KMS-11 (cell line): ENCODE data around the gene DDAH1.

Experiments used
- H2AFZ ChIP-seq: fragments of 200-600 bp; sonication (generic); 2 replicates; pipeline ENCODE4 v1.6.1; 2016; ENCODE audit warnings: antibody characterized with exemption, mixed run types, low read depth
- H3K27ac ChIP-seq: fragments of 200-600 bp; sonication (generic); 2 replicates; pipeline ENCODE4 v1.6.1; 2016; ENCODE audit warnings: mild to moderate bottlenecking, mixed run types
- H3K27me3 ChIP-seq: fragments of 200-600 bp; sonication (generic); 2 replicates; pipeline ENCODE4 v1.6.1; 2017; ENCODE audit warnings: mild to moderate bottlenecking, low read depth, mixed run types, moderate library complexity; ENCODE audit not compliant: insufficient read depth
- H3K36me3 ChIP-seq: fragments of 200-600 bp; sonication (generic); 2 replicates; pipeline ENCODE4 v1.6.1; 2017; ENCODE audit warnings: mild to moderate bottlenecking, mixed run types; ENCODE audit not compliant: insufficient read depth
- H3K4me1 ChIP-seq: fragments of 200-600 bp; sonication (generic); 2 replicates; pipeline ENCODE4 v1.6.1; 2016; ENCODE audit warnings: mild to moderate bottlenecking, low read depth, mixed run types; ENCODE audit not compliant: poor library complexity, severe bottlenecking
- H3K4me2 ChIP-seq: fragments of 200-600 bp; sonication (generic); 2 replicates; pipeline ENCODE4 v1.7.0; 2016; ENCODE audit warnings: mild to moderate bottlenecking, mixed run types
- H3K4me3 ChIP-seq: fragments of 200-600 bp; sonication (generic); IDR thresholded peaks from 2 replicates; pipeline ENCODE4 v1.6.1; 2017; ENCODE audit warnings: low read depth, low read length, mixed read lengths; ENCODE audit not compliant: insufficient read depth
- H3K79me2 ChIP-seq: fragments of 200-600 bp; sonication (generic); 2 replicates; pipeline ENCODE4 v1.6.1; 2016; ENCODE audit warnings: low read depth, mixed run types; ENCODE audit not compliant: insufficient read depth
- H3K9ac ChIP-seq: fragments of 200-600 bp; sonication (generic); 2 replicates; pipeline ENCODE4 v1.6.1; 2016; ENCODE audit warnings: mild to moderate bottlenecking, mixed run types
- H4K20me1 ChIP-seq: fragments of 200-600 bp; sonication (generic); 2 replicates; pipeline ENCODE4 v1.6.1; 2016; ENCODE audit warnings: mild to moderate bottlenecking, mixed run types; ENCODE audit not compliant: insufficient read depth
- TF ChIP-seq, protein P1 (sequence below): fragments of 200-600 bp; sonication (generic); conservative IDR thresholded peaks from 2 replicates; pipeline ENCODE4 v1.6.1; 2017; ENCODE audit warnings: low read depth, mild to moderate bottlenecking, antibody characterized with exemption, low read length, moderate library complexity, mixed read lengths

The DDAH1 gene

DNA sequence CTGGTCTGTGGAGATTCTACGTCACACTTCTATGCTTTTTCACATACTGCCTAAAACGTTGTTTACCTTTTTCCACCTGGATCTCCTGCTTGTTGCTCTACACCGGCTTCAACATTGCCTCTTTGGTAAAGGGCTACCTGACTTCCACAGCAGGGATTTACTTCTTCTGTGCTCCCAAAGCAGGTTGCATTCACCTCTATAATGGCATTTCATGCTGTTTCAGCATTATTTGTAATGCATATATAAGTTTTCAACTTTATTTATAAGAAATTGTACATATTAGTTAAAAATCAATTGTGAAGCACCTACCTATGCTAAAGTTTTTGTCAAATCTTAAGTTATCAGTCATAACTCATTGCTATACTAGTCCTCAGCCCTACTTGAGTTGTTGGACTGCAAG lies 55.4 kb downstream of the DDAH1 start:
- no peaks in the 10 kb centered on the region for H4K20me1 ChIP-seq
- H3K27me3 ChIP-seq, result no peaks in the 10 kb centered on the region
- TF ChIP-seq, protein P1, sequence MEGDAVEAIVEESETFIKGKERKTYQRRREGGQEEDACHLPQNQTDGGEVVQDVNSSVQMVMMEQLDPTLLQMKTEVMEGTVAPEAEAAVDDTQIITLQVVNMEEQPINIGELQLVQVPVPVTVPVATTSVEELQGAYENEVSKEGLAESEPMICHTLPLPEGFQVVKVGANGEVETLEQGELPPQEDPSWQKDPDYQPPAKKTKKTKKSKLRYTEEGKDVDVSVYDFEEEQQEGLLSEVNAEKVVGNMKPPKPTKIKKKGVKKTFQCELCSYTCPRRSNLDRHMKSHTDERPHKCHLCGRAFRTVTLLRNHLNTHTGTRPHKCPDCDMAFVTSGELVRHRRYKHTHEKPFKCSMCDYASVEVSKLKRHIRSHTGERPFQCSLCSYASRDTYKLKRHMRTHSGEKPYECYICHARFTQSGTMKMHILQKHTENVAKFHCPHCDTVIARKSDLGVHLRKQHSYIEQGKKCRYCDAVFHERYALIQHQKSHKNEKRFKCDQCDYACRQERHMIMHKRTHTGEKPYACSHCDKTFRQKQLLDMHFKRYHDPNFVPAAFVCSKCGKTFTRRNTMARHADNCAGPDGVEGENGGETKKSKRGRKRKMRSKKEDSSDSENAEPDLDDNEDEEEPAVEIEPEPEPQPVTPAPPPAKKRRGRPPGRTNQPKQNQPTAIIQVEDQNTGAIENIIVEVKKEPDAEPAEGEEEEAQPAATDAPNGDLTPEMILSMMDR, result no peak
- no peak overlapping the region for H3K9ac ChIP-seq
- no peak overlapping the region for H2AFZ ChIP-seq
- H3K4me1 ChIP-seq, result no peaks in the 10 kb centered on the region
- no peak overlapping the region for H3K4me3 ChIP-seq
- no peak overlapping the region for H3K4me2 ChIP-seq
- H3K36me3 ChIP-seq, result no peaks in the 10 kb centered on the region
- H3K79me2 ChIP-seq, result no peaks in the 10 kb centered on the region
- no peak overlapping the region for H3K27ac ChIP-seq

DNA sequence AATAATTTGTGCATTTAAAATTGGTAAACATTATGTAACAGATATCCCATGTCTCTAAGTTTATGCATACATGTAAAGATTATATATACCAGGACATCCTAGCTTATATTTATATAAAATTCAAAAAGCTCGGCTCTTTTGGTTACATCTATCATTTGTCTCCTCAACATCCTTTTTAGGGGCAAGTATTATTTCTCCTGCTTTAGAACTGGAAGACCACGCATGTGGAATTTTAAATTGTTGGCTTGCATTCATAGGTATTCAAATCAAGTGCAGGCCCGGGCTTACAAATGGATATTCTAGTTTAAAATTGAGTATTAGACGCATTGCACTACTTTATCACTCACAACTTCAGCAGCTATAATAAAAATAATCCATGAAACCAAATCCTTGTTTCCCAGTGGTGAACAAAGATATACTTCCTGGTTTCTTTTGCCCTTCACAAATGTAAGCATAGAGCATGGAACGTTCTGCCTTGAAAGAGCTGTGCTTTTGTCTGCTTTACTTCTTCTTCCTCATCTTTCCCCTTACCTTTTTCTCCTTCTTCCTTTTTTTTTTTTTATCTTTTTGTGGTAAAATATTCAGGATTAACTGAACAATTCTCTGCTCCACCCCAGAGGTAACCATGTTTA lies 57.1 kb downstream of the DDAH1 start:
- no peak overlapping the region for H3K9ac ChIP-seq
- no peak overlapping the region for H3K4me2 ChIP-seq
- H3K79me2 ChIP-seq, result no peaks in the 10 kb centered on the region
- no peak overlapping the region for H3K27ac ChIP-seq
- H3K4me3 ChIP-seq, result no peak overlapping the region
- no peak overlapping the region for H2AFZ ChIP-seq
- H4K20me1 ChIP-seq, result no peaks in the 10 kb centered on the region
- no peaks in the 10 kb centered on the region for H3K4me1 ChIP-seq
- no peaks in the 10 kb centered on the region for H3K36me3 ChIP-seq
- H3K27me3 ChIP-seq, result no peaks in the 10 kb centered on the region
- TF ChIP-seq, protein P1, result no peak

DNA sequence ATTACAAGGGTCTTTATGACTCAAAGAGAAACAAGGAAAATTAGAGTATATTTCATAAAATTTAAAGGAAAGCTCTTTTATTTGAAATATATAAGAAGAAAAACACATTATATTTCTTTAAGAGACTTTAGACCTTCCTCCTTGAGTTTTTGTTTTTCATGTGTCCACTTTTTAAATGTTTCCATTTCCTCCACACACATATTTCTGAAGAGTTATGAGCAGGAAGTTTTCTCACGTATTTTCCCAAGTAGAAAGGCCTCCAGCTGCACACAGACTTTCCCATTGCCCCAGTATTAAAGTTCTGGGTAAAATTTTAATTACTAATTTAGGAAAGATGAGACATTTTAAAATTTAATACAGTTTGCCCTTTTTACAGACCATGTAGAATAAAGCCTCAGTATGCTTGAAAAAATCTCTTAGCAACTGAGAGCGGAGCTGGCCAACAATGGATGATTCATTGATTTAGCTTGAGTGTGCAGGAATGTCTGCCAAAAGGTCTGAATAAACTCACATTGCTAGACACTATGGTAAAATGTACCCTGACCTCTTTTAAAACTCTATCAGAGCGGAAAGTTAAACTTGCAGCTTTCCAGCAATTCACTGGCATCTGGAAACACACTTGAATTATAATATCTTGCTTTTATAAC lies 57.9 kb downstream of the DDAH1 start:
- no peak overlapping the region for H3K4me3 ChIP-seq
- TF ChIP-seq, protein P1, result no peak
- no peak overlapping the region for H3K27ac ChIP-seq
- no peak overlapping the region for H3K9ac ChIP-seq
- H3K4me1 ChIP-seq, result no peaks in the 10 kb centered on the region
- no peaks in the 10 kb centered on the region for H4K20me1 ChIP-seq
- H3K36me3 ChIP-seq, result no peaks in the 10 kb centered on the region
- no peak overlapping the region for H3K4me2 ChIP-seq
- no peaks in the 10 kb centered on the region for H3K79me2 ChIP-seq
- no peak overlapping the region for H2AFZ ChIP-seq
- H3K27me3 ChIP-seq, result no peaks in the 10 kb centered on the region

DNA sequence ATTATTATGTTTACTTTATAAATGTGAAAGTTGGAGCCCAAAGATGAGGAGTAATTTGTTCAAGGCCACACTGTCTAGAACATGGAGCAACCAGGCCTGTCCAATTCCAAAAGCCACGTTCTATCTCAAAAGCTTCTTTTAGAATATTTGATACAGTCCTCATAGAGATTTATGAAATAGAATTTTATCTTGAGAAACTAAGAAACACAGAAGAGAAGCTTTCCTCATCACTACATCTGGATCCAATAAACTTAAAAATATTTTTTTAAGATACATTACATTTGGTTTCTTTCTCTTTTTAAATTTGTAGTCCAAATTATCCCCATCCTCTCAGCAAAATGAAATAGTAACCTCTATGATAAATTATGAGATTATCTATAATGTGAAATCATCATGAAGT lies 58.9 kb downstream of the DDAH1 start:
- Histone ChIP-seq H3K9ac (no peak overlapping the region), H4K20me1 (no peaks in the 10 kb centered on the region), H2AFZ (no peak overlapping the region), H3K79me2 (no peaks in the 10 kb centered on the region), H3K4me3 (no peak overlapping the region), H3K27ac (no peak overlapping the region), H3K36me3 (no peaks in the 10 kb centered on the region), H3K27me3 (no peaks in the 10 kb centered on the region), H3K4me2 (no peak overlapping the region), H3K4me1 (no peaks in the 10 kb centered on the region)
- TF ChIP-seq, protein P1, result no peak
